Left kidney (tissue), 2 donors: ENCODE results near the gene SLC38A10. TPM values are rescaled to one million over a fixed set of nuclear protein-coding genes. Genes with fewer than 3 reads are reported as not detected.
"Not testable (repeated sequence)": the region's sequence is repeated elsewhere in the genome, so short reads cannot be mapped to it uniquely, and the experiment has no call there.

ENCODE experiments used
- DNase-seq: peaks from one replicate; pipeline ENCODE4 v3.0.0-alpha.2; 2013
- polyA plus RNA-seq: library from polyadenylated mRNA; unstranded; fragments of 120-200 nt; gene quantifications from one replicate; pipeline ENCODE4 v1.2.1, GENCODE V29; 2013; ENCODE audit not compliant: insufficient read length

The SLC38A10 gene
- polyA plus RNA-seq, 1 donor: 56.3 TPM

- no peak for DNase-seq
Observed at GRCh38 chr17:81230043-81230820, 64.9 kb downstream of the SLC38A10 start.

- DNase-seq: no peak
Observed at GRCh38 chr17:81229666-81229920, 65.5 kb downstream of the SLC38A10 start.

GRCh38 chr17:81228834-81229665, 66.1 kb downstream of the SLC38A10 start:
- DNase-seq: no peak

GRCh38 chr17:81228420-81228819, 66.7 kb downstream of the SLC38A10 start:
- no peak for DNase-seq

- not testable (repeated sequence) for DNase-seq
Observed at GRCh38 chr17:81227630-81228029, 67.5 kb downstream of the SLC38A10 start.

- DNase-seq: no peak
Observed at GRCh38 chr17:81223762-81224130, 71.4 kb downstream of the SLC38A10 start.

DNA sequence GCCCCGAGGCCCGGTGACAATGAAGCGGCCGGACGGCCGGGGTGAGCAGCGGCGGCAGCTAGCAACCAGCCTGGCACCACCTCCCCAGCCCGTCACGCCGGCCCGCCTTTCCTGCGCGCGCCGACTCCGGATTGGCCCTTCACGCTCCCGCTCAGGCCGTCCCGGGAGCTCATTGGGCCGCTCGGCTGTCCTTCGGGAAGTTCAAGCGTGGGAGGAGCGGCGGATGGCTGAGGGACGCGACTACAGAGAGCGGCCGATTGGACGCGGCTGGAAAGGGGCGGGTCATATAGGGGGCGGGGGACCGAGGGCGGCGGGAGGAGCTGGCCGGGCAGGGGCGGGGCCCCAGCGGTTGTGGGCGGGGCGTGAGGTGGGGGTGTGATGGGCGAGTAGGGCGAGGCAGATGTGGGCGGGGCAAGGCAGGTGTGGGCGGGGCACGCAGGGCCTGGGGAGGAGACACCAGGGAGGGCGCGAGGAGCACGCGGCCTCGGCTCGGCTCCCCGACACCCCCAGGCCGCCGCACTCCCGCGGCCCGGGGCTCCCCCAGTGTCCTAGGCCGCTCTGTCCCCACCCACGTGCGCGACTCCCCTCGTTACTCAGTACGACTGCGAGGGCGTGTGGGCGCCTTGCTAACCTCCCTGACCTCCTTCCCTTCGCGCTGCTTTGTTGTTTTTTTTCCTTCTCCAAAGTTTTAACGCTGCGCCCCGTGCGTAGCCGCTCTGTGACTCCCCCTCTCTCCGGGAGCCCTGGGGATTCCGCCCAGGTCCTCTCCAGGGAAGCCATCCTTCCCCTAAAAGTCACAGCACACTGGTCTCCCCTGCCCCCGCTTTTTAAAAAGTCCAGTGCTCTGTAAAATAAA, 72.0 kb downstream of the SLC38A10 start, which contains the start of gene CEP131:
TSS of gene CEP131 (minus strand) at position 60 of the 856 bp plus-strand sequence. CDS start 2,909 bp downstream, outside the sequence.
- peak; percentile 98 for DNase-seq

DNA sequence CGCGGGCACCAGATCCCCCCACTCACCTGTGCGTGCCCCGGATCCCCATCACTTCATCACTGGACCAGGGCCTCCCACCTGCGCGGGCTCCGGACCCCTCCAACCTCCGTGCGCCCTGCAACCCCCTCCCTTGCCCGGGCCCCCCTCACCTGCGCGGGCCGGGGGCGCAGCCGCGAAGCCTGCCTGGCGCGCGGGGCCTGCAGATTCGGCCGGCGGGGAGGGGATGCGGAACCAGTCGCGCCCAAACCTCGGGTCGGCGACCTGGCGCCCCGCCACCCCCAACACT, 72.5 kb downstream of the SLC38A10 start:
- no peak for DNase-seq

- no peak for DNase-seq
Observed at GRCh38 chr17:81221842-81222619, 73.1 kb downstream of the SLC38A10 start.

- DNase-seq: no peak
Observed at GRCh38 chr17:81221371-81221841, 73.7 kb downstream of the SLC38A10 start.

DNA sequence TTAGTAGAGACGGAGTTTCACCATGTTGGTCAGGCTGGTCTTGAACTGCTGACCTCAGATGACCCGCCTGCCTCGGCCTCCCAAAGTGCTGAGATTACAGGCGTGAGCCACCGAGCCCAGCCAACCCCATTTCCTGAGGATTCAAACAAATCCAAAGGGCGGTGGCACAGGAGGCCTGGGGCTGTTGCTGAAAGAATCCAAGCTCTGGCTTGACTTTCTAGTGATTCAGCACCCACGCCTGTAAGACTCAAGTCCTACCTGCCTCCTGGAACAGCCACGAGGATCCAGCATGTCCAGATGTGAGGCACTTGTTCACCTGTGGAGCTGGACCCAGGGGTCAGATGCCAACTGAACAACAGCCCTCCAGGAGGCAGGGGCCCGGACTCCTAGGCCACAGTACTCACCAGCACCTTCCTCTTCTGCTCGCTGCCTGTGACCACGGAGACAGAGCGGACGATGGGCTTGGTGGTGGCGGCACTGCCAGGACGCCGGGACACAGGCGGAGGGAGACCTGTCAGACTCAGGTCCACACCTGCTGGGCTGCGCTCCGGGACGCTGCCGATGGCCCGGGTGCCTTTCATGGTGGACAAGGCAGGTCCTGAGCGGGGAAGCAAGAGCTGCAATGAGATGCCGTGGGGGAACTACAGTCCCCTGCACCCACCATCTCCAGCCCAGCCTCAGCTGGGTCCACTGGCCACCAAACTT, 75.5 kb downstream of the SLC38A10 start:
- DNase-seq: no peak

DNA sequence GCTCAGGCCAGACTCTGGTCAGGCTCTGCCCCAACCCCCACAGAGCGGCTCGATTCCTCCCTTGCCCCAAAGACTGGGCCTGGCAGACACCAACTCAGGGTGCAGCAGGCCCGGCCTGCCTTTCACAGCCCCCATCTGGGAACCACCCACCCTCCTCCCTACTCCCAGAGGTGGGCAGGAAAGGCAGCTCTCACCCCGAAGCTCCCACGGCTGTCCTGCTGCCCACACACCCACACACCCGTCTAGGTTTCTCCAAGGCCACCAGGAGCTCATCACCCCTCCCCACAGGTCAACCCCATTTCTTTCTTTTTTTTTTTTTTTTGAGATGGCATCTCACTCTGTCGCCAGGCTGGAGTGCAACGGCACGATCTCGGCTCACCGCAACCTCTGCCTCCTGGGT, 76.1 kb downstream of the SLC38A10 start:
- DNase-seq: no peak

DNA sequence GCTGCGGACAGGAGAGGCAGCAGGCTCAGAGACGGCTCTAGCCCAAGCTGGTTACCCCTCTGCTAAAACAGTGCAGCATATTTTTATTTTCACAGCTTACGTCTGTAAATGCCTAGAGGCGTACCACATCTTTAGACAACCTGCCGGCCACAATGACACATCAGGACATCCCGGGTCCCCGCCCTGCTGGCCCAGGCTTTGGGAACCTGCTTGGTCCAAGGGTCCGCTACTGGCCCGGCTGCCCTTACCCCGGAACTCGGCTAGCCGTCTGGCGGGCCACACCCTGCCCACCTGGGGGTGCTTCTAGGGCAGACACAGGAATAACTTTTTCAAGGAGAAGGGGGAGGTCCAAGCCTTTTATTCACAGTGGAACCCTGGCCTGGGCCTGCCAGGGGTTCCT, 76.6 kb downstream of the SLC38A10 start:
- DNase-seq: no peak

DNA sequence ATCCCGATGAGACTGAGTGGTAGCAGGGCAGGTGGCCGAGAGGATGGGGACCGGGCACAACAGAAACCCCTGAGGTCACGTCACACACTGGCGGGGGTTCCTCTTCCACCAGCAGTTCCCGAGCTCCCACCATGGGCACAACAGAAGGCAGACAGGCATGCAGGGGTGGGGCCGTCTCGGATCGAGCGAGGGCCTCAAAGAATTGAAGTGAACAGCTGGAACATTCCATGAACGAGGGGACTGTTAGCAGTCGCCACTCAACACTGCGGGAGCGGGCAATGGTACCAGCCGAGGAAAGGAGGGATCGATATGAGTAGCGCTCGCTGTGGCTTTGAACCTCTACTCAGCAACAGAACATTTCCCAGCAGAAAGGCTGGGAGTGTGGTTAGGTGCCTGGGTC, 77.6 kb downstream of the SLC38A10 start:
- no peak for DNase-seq

- no peak for DNase-seq
Observed at GRCh38 chr17:81213978-81214377, 81.1 kb downstream of the SLC38A10 start.

GRCh38 chr17:81212365-81212764, 82.7 kb downstream of the SLC38A10 start:
- no peak for DNase-seq

DNA sequence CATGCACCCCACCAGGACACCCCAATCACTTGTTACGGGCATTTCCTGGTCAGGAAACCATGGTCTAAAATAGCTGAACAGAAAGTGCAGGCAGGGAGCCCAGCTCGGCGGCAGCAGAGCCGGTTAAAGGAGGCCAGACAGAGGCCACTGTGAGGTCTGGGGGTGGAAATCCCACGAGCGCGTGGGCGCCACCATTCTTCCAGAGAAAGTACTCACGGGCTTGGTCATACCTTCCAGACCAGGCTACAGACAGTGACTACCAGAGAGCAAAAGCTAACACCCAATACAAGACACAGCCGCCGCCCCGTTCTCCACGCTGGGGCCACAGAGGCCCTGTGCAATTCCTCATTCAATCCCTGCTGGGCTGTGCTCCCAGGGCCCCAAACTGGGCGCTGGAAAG, 84.2 kb downstream of the SLC38A10 start:
- DNase-seq: no peak

DNA sequence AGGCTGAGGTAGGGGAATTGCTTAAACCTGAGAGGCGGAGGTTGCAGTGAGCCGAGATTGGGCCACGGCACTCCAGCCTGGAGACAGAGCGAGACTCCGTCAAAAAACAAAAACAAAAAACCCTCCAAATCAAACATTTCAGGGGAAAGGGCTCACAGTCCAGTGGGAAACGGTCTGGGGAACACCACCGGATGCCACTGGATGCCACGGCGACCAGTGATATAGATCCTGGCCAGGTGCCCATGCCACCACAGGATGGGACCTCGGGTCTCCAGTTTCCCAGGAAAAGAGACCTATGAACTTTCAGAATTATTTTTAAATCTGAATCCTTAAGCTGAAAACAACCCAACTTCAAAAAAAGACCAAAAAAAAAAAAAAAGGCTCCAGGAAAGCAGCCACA, 84.6 kb downstream of the SLC38A10 start:
- no peak for DNase-seq

DNA sequence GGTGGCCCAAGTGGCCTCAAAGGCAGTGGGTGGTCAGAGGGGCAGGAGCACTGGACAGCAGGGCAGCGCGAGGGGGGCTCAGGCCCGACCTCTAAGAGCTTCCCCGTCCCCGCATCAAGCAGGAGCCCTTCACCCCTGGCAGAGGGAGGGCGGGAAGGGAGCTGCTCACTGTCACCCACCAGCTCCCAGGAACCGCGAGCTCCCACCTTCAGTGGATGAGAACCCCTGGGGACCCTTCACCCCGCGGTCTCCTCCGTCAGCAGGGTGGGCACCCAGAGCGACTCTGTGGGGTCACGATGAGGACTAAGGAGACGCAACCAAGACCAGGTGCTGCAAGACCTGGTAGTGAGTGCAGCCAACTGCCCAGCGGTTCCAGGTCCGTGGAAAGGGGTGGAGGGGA, 86.0 kb downstream of the SLC38A10 start:
- DNase-seq: no peak

- DNase-seq: no peak
Observed at GRCh38 chr17:81208651-81209050, 86.5 kb downstream of the SLC38A10 start.
